ENCODE results near the gene TPCN2.

TPCN2 gene

GRCh38 chr11:69106031-69106811, 57.5 kb downstream of the TPCN2 start:
- no peak for DNase-seq (ENCODE audit: extremely low read depth, low read depth)
- TF ChIP-seq CTCF (IDR thresholded peaks at IDR 0.05; ENCODE audit: low read depth, low read length): no peak

DNA sequence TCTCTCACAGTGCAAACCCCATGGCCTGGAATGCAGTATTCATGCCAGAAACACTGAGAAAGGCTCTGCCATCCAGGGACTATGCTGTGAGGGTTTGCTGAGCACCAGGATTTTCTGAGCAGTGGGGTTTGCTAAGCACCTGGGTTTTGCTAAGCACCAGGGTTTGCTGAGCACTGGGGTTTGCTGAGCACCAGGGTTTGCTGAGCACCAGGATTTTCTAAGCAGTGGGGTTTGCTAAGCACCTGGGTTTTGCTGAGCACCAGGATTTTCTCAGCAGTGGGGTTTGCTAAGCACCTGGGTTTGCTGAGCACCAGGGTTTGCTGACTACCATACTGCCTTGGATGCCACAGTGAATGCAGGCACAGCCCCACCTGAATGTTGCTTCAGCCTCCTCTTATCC, 58.7 kb downstream of the TPCN2 start:
- no peak for TF ChIP-seq CTCF (IDR thresholded peaks at IDR 0.05; ENCODE audit: low read depth, low read length)
- DNase-seq (ENCODE audit: extremely low read depth, low read depth): no peak

DNA sequence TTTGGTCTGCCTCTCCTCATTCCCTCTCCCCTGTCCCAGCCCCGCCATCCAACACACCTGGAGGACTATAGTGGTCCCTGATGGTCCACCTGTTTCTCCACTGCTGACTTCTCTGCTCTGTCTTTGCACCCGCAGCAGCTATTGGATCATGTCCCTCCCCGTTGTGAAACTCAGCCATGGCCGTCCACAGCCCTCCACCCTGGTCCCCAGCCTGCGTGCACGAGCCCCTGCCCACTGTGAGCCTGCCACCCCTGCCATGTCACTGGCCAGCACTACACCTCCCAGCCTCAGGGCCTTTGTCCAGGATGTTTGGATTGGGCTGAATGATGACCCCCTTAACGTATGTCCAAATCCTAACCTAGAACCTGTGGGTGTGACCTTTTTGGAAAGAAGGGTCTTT, 59.3 kb downstream of the TPCN2 start:
- no peak for TF ChIP-seq CTCF (IDR thresholded peaks at IDR 0.05; ENCODE audit: low read depth, low read length)
- DNase-seq (ENCODE audit: extremely low read depth, low read depth): no peak

DNA sequence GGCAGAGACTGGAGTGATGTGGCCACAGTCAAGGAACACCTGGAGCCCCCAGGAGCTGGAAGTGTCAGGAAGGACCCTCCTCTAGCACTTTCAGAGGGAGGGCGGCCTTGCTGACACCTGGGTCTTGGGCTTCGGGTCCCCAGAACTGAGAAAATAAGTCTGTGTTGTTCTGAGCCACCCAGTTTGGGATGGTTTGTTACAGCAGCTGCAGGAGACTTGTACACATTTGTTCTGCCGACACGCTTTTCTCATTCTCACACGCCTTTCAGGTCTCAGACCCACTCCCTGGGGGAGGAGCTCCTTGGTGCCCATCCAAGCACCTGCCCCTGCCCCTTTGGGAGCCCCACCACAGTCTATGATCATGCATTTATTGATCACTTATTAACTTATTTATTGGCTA, 59.8 kb downstream of the TPCN2 start:
- no peak for DNase-seq (ENCODE audit: extremely low read depth, low read depth)

DNA sequence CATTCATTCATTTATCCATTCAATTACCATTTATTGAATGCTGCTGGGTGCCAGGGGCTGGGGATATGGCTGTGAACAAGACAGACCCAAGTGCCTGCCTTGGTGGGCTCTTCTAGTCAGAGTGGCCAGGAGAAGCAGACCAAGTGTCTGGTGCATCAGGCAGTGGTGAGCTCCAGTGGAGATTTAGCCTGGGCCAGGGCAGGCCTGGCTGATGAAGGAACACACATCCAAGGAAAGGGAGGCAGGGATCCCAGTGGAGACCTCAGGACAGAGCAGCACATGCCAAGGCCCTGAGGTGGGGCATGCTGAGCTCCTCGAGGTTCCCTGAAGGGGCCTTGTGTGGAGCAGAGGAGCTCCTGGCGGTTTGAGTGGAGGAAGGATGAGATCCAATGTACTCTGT, 60.4 kb downstream of the TPCN2 start:
- no peak for DNase-seq (ENCODE audit: extremely low read depth, low read depth)
- TF ChIP-seq CTCF (IDR thresholded peaks at IDR 0.05; ENCODE audit: low read depth, low read length): no peak

More for the DNA sequence above, 59.8 kb downstream of the TPCN2 start:
- TF ChIP-seq CTCF (IDR thresholded peaks at IDR 0.05; ENCODE audit: low read depth, low read length): no peak

DNA sequence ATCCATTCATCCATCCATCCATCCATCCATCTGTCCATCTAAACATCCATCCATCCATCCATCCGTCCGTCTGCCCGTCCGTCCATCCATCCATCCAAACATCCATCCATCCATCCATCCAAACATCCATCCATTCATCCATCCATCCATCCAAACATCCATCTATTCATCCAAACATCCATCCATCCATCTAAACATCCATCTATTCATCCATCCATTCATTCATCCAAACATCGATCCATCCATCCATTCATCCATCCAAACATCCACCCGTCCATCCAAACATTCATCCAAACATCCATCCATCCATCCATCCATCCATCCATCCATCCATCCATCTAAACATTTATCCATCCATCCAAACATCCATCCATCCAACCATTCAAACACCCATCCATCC, 61.7 kb downstream of the TPCN2 start:
- TF ChIP-seq CTCF (IDR thresholded peaks at IDR 0.05; ENCODE audit: low read depth, low read length): no peak

GRCh38 chr11:69111624-69112542, 63.2 kb downstream of the TPCN2 start:
- no peak for TF ChIP-seq CTCF (IDR thresholded peaks at IDR 0.05; ENCODE audit: low read depth, low read length)
- DNase-seq (ENCODE audit: extremely low read depth, low read depth): no peak

More for the DNA sequence above, 61.7 kb downstream of the TPCN2 start:
- DNase-seq (ENCODE audit: extremely low read depth, low read depth): no peak

All from AG09319 (cell line).